ENCODE measurements around the gene CR2.
"Not testable (repeated sequence)": the region's sequence is repeated elsewhere in the genome, so short reads cannot be mapped to it uniquely, and the experiment has no call there.

The CR2 gene

DNA sequence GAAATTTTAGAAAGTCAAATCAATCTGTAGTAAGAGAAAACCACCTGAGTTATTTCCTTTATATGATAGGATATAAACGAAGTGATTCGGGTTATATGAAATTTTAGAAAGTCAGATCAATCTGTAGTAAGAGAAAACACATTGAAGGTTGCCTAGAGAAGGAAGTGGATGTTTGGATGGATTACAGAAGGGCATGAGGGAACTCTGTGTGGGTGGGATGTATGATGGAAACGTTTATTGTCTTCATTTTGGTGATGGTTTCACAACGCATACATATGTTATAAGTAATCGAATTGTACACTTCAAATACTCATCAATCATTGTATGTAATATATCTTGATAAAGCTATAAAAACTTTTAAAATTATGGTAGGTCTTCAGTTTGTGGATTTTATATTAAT lies 46.9 kb downstream of the CR2 start:
- DNase-seq (ENCODE audit: extremely low spot score, insufficient read length, low read depth) (no peak), FAIRE-seq (no peak)

DNA sequence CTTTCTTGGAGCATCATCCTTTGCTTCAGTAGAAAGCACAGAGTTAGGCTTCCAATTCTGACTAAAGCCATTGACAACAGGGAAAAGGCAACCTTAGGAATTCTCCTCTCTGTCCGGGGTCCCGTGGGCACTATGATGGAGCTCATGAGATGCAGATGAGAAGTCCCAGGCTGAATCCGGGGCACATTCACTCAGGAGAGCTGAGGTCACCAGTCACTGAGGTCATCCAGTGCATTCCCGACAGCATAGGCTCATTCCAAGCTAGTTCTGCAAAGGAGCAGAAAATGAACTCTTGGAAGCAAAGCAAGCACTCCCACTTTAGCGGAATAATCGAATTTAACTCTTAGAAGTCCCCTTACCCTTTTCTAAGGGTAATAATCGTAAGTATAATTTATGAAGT lies 48.6 kb downstream of the CR2 start:
- FAIRE-seq (no peak), DNase-seq (ENCODE audit: extremely low spot score, insufficient read length, low read depth) (no peak)

GRCh38 chr1:207503950-207504349 lies 49.8 kb downstream of the CR2 start:
- FAIRE-seq = no peak
- DNase-seq (ENCODE audit: extremely low spot score, insufficient read length, low read depth) = no peak

- FAIRE-seq (peak; percentile 12), DNase-seq (ENCODE audit: extremely low spot score, insufficient read length, low read depth) (no peak)
These were observed 50.3 kb downstream of the CR2 start for GRCh38 chr1:207504438-207504837.

DNA sequence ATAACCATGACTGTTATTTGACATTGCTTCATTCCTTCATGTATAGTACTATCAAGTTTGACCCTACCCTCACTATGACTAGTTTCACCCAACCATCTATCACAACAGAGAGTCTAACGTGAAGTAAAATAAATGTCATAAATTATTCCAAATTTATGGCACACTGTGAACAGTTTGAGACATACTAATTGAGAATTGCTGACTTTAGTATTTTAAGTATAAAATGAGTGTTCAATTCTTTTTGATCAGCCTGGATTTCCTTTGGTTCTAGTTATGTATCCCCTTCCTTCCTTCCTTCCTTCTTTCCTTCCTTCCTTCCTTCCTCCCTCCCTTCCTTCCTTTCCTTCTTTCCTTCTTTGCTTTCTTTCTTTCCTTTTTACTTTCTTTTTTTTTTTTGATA lies 56.3 kb downstream of the CR2 start:
- no peak for DNase-seq (ENCODE audit: extremely low spot score, insufficient read length, low read depth)
- no peak for FAIRE-seq

DNA sequence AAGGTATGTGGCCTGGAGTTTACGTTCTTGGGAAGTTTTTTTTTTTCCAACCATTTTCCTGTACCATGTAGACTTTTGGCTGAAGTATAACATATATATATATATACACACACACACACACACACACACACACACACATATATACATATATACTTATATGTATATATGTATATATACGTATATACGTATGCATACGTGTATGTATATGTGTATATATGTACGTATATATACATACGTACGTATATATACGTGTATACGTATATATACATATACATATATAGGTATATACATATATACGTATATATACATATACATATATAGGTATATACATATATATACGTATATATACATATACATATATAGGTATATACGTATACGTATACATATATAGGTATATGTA lies 60.8 kb downstream of the CR2 start:
- no peak for DNase-seq (ENCODE audit: extremely low spot score, insufficient read length, low read depth)
- FAIRE-seq = no peak

DNA sequence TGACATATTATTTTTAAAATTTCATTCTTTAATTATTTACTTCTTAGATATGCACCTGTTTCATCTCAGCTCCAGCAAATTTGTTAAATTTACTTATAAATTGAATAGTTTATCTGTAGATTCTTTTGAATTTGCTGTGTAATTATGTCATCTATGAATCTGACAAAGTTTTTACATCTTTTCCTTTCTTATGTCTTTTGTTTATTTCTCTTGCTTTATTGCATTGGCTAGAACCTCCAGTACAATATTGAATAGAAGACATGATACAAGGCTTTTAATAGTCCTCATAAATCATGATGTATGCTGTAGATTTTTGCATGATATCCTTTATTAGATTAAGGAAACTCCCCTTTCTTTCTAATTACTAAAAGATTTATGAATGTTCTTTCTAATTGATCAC lies 62.6 kb downstream of the CR2 start:
- DNase-seq (ENCODE audit: extremely low spot score, insufficient read length, low read depth) (no peak), FAIRE-seq (no peak)

DNA sequence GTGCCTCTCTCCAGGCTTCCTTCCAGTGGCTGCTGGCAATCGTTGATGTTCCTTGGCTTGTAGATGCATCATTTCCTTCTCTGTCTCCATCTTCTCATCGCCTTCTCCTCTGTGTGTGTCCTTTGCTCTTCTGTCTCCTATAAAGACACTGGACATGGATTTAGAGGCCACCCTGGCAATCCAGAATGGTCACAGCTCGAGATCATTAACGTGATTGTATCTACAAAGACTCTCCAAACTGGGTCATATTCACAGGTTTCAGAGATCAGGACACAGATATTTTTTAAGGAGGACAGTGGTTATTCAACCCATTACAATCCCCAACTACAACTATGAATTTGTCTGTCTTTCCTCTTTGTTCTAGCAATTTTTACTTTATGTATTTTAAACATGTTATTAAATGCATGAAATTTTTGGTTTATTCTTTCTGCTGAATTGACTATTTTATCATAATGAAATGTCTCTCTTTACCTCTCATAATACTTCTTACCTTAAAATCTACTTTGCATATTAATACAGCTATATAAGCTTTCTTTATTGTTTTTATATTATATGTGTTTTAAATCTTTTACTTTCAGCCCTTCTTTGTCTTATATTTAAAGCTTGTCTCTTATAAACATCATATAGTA lies 64.6 kb downstream of the CR2 start:
- FAIRE-seq = peak; percentile 44

DNA sequence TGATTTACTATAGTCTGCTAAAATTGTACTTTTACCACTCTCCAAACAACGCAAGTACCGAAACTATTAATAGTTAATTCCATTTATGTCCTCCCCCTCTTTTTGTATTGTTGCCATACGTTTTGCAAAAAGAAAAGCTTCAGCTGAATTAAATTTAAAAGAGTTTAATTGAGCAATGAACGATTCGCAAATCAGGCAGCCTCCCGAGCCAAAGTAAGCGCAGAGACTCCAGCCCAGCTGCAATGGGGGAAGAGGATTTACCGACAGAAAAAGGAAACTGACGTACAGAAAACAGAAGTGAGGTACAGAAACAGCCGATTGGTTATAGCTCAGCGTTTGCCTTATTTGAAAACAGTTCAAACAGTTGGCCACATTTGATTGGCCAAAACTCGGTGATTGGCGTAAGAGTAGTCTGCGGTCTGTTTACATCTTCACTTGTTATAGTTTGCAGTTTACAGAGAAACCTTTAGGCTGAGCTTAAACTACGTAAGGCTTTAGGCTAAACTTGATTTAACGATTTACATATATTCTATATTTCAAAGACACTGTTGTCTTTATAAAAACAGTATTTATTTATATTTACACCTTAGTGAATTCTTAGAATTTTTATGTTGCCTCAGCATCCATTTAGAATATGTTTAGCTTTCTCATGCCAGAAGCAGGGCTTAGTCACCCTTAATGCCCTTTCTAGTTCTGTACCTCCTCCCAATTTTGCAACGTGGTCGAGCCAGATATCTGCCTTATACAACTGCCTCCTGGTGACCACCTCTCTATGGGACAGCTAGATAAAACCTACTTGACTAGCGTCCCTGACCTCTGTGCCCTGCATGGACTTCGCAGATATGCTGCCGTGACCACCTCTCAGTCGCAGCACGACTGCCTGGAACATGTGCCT lies 65.6 kb downstream of the CR2 start:
- FAIRE-seq (no peak), DNase-seq (ENCODE audit: extremely low spot score, insufficient read length, low read depth) (no peak)

More for the DNA sequence above, 64.6 kb downstream of the CR2 start:
- no peak for DNase-seq (ENCODE audit: extremely low spot score, insufficient read length, low read depth)

GRCh38 chr1:207520400-207521345 lies 66.5 kb downstream of the CR2 start:
- not testable (repeated sequence) for DNase-seq (ENCODE audit: extremely low spot score, insufficient read length, low read depth); FAIRE-seq

DNA sequence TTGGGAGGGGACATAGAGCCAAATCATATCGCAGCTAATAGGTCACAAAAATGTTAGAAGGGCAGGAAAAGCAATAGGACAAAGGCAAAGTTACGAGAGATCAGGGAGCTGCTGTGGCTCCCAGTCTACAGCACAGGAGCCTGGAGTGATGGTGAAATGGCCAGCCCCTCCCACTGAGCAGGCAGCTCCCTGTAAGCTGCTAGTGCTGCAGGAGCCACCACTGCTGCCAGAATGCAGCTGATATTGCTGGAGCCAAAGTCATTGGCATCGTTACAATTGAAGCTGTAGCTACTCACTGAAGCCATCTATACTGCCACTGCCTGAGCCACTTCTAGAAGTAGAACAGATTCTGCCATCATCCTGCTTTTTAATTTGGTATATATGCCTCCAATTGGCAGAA lies 71.1 kb downstream of the CR2 start:
- FAIRE-seq; DNase-seq (ENCODE audit: extremely low spot score, insufficient read length, low read depth): not testable (repeated sequence)

GRCh38 chr1:207528401-207528800 lies 74.3 kb downstream of the CR2 start:
- FAIRE-seq; DNase-seq (ENCODE audit: extremely low spot score, insufficient read length, low read depth): not testable (repeated sequence)

DNA sequence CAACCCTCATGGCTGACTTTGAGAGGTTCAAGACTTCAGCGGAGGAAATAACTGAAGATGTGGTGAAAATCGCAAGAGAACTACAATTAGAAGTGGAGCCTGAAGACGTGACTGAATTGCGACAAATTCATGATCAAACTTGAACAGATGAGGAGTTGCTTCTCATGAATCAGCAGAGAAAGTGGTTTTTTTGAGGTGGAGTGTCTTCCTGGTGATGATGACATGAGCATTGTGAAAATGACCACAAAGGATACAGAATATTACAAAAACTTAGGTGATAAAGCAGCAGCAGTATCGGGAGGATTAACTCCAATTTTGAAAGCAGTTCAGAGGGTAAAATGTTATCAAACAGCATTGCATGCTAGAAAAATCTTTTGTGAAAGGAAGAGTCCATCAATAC lies 82.1 kb downstream of the CR2 start:
- not testable (repeated sequence) for DNase-seq (ENCODE audit: extremely low spot score, insufficient read length, low read depth); FAIRE-seq

Data from GM18507 (cell line).